Natural killer cell (primary cell): ENCODE results near the gene SKAP2. TPM values are rescaled to one million over a fixed set of nuclear protein-coding genes. Genes with fewer than 3 reads are reported as not detected.

Source experiments
- ATAC-seq, 3 donors: fragments of 150-1000 bp in 2 of 3; fragments of 200-7000 bp in 1 of 3; cut with Tn5 transposase; 1 replicate in 1 of 3; 2 replicates in 2 of 3; pipeline ENCODE4 v1.10.0; 2021; ENCODE audit warnings: mild to moderate bottlenecking in 2 of 3, moderate library complexity in 2 of 3
- DNase-seq, 2 donors: peaks; one replicate each; pipeline versions ENCODE4 v3.0.0 to v3.0.0-alpha.2; 2013 to 2021; ENCODE audit warnings: mixed read lengths in 1 of 2
- H3K27ac ChIP-seq: one replicate; pipeline ENCODE4 v1.5.1; 2013; ENCODE audit warnings: mild to moderate bottlenecking, low read length
- H3K27me3 ChIP-seq: one replicate; pipeline ENCODE4 v1.6.1; 2013; ENCODE audit warnings: low read length; ENCODE audit not compliant: control insufficient read depth, insufficient read depth
- H3K36me3 ChIP-seq: one replicate; pipeline ENCODE4 v1.6.1; 2013; ENCODE audit warnings: low read length; ENCODE audit not compliant: control insufficient read depth, insufficient read depth
- H3K4me1 ChIP-seq: one replicate; pipeline ENCODE4 v1.6.1; 2013; ENCODE audit warnings: low read length; ENCODE audit not compliant: control insufficient read depth, insufficient read depth
- H3K4me3 ChIP-seq: one replicate; pipeline ENCODE4 v1.5.1; 2013; ENCODE audit warnings: low read length
- H3K9me3 ChIP-seq: one replicate; pipeline ENCODE4 v1.6.1; 2013; ENCODE audit warnings: low read length; ENCODE audit not compliant: control insufficient read depth, insufficient read depth
- H3K27ac Mint-ChIP-seq, 2 donors: one replicate each; pipeline ENCODE4 v1.8.0; 2022; ENCODE audit warnings: mild to moderate bottlenecking in 2 of 2, mixed read lengths in 2 of 2, moderate library complexity in 1 of 2
- H3K27me3 Mint-ChIP-seq, 2 donors: one replicate each; pipeline ENCODE4 v1.8.0; 2022; ENCODE audit warnings: low read depth in 2 of 2, mixed read lengths in 2 of 2
- H3K36me3 Mint-ChIP-seq: one replicate; pipeline ENCODE4 v1.8.0; 2022; ENCODE audit warnings: mixed read lengths
- H3K4me1 Mint-ChIP-seq, 2 donors: one replicate each; pipeline ENCODE4 v1.8.0; 2022; ENCODE audit warnings: mixed read lengths in 2 of 2
- H3K4me3 Mint-ChIP-seq: one replicate; pipeline ENCODE4 v1.8.0; 2022; ENCODE audit warnings: mild to moderate bottlenecking, moderate library complexity, mixed read lengths
- H3K9me3 Mint-ChIP-seq, 2 donors: one replicate each; pipeline ENCODE4 v1.8.0; 2022; ENCODE audit warnings: mixed read lengths in 2 of 2
- CTCF ChIP-seq: fragments of 200-600 bp; IDR thresholded peaks from one replicate; pipeline ENCODE4 v1.8.0; 2022; ENCODE audit warnings: antibody characterized with exemption
- WGBS: methylation state at CpG from one replicate; pipeline ENCODE4 v1.1.7; 2013; ENCODE audit warnings: missing lambda C conversion rate; ENCODE audit not compliant: insufficient coverage; 5-methylcytosine and 5-hydroxymethylcytosine counted together
- intact Hi-C: fragments of 100-400 bp; cut with micrococcal nuclease; formaldehyde crosslinking; loops from one replicate; pipeline ENCODE4 v1.14.2; 2022
- total RNA-seq, 4 donors: library from RNA; stranded (reverse); fragments of 120-200 nt in 1 of 4; gene quantifications; one replicate each; pipeline versions ENCODE4 v1.2.3 to v1.2.4, GENCODE V29; 2013 to 2022

SKAP2 gene
- total RNA-seq, 3 donors from 2014 or later (not counting 1 experiment from before 2014, with no cell fraction given): 26.8 to 42.4 (median 35.1) TPM

GRCh38 chr7:26618898-26619297, 245.5 kb downstream of the SKAP2 start:
- no peak for TF ChIP-seq CTCF
- Histone ChIP-seq H3K36me3 (no peaks in the 10 kb centered on the region), H3K4me1 (no peaks in the 10 kb centered on the region), H3K27ac (no peak overlapping the region), H3K4me3 (no peak overlapping the region), H3K27me3 (no peaks in the 10 kb centered on the region), H3K9me3 (no peaks in the 10 kb centered on the region)
- 89% methylated on average over 8 of the region's 8 CpGs for WGBS
- H3K27ac Mint-ChIP-seq: no peak overlapping the region
- ATAC-seq (no peak), DNase-seq (no peak)
- H3K36me3 Mint-ChIP-seq: no peaks in the 10 kb centered on the region
- H3K9me3 Mint-ChIP-seq: no peaks in the 10 kb centered on the region
- intact Hi-C loops: no loop called here
- no peaks in the 10 kb centered on the region for H3K4me1 Mint-ChIP-seq
- peaks cover 0 to 3% of the 10 kb centered on the region in 2 donors for H3K27me3 Mint-ChIP-seq
- H3K4me3 Mint-ChIP-seq: no peak overlapping the region

GRCh38 chr7:26618449-26618848, 245.9 kb downstream of the SKAP2 start:
- no peak overlapping the region for H3K4me3 ChIP-seq
- H3K27ac Mint-ChIP-seq: no peak overlapping the region
- intact Hi-C loops: no loop called here
- H3K9me3 ChIP-seq: no peaks in the 10 kb centered on the region
- WGBS: 90% methylated on average over 12 of the region's 12 CpGs
- no peaks in the 10 kb centered on the region for H3K4me1 ChIP-seq
- H3K36me3 ChIP-seq: no peaks in the 10 kb centered on the region
- DNase-seq (no peak), ATAC-seq (no peak)
- no peak for TF ChIP-seq CTCF
- no peaks in the 10 kb centered on the region for H3K9me3 Mint-ChIP-seq
- peaks cover 0 to under 1% of the 10 kb centered on the region in 2 donors for H3K27me3 Mint-ChIP-seq
- H3K27me3 ChIP-seq: no peaks in the 10 kb centered on the region
- no peak overlapping the region for H3K27ac ChIP-seq
- H3K4me1 Mint-ChIP-seq: no peaks in the 10 kb centered on the region
- H3K4me3 Mint-ChIP-seq: no peak overlapping the region
- H3K36me3 Mint-ChIP-seq: no peaks in the 10 kb centered on the region

Other genes starting within 250 kb of the SKAP2 start
- gene HOXA1, start 231.4 kb upstream of the SKAP2 start, total RNA-seq: 1 to 10 TPM in 2 of 3 donors, under 1 TPM in 1; 0.64 to 1.3 (median 1.1) TPM
- gene HOXA2, start 238.1 kb upstream of the SKAP2 start, total RNA-seq: not detected